ENCODE data around the gene NKX3-2. TPM values are rescaled to one million over a fixed set of nuclear protein-coding genes. Genes with fewer than 3 reads are reported as not detected.
A peak's percentile ranks its signal among the peaks of the same experiment; 100 is the strongest.

The NKX3-2 gene
- total RNA-seq, 1 donor from 2014 or later, result under 0.01 TPM

DNA sequence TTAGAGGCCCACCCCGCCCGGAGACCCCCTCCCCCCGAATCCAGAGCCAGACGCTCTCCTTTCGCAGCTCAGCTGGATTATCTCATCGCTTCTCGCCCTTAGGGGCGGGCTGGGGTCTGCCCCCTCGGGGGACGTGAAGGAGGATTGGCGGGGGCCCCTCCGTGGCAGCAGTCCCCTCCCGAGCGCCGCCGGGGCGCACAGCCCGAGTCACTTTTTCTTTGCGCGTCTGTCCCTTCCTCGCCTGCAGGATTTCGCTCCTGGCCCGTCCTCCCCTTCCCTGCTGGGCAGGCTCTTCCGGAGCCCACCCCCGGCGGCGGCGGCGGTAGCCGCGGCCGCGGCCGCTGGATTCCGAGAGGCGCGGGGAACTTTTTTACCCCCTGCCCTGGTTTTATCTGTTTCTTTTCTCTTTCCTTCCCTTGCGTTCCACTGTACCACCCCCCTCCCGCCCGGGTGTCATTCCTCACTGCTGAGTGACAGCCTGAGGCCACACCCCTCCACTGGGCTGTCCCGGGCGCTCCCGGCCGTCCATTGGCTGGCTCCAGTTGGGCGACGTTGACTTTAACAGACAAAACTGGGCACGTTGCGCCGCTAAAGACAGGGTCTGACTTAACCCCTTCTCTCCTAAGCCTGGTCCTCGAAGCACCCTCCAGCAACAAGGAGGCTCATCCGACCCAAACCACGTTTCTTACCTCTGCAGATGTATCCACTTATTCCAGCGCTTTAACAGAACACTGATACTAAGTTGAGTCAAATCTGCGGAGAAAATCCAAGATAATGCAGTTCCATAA is 492 bp upstream of the NKX3-2 start:
- Histone ChIP-seq H3K4me3 (ENCODE audit: low read depth, low read length) (peak overlapping the region; percentile 55), H3K27me3 (ENCODE audit: control insufficient read depth, insufficient read depth, low read length) (peaks cover 53% of the 10 kb centered on the region), H3K36me3 (ENCODE audit: control insufficient read depth, insufficient read depth, low read length) (no peaks in the 10 kb centered on the region)
- DNase-seq (ENCODE audit: low read depth) (peak; percentile 47), FAIRE-seq (no peak)
- TF ChIP-seq, protein P1, sequence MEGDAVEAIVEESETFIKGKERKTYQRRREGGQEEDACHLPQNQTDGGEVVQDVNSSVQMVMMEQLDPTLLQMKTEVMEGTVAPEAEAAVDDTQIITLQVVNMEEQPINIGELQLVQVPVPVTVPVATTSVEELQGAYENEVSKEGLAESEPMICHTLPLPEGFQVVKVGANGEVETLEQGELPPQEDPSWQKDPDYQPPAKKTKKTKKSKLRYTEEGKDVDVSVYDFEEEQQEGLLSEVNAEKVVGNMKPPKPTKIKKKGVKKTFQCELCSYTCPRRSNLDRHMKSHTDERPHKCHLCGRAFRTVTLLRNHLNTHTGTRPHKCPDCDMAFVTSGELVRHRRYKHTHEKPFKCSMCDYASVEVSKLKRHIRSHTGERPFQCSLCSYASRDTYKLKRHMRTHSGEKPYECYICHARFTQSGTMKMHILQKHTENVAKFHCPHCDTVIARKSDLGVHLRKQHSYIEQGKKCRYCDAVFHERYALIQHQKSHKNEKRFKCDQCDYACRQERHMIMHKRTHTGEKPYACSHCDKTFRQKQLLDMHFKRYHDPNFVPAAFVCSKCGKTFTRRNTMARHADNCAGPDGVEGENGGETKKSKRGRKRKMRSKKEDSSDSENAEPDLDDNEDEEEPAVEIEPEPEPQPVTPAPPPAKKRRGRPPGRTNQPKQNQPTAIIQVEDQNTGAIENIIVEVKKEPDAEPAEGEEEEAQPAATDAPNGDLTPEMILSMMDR (IDR thresholded peaks at IDR 0.05; ENCODE audit: insufficient read depth, low read length, severe bottlenecking), result no peak

DNA sequence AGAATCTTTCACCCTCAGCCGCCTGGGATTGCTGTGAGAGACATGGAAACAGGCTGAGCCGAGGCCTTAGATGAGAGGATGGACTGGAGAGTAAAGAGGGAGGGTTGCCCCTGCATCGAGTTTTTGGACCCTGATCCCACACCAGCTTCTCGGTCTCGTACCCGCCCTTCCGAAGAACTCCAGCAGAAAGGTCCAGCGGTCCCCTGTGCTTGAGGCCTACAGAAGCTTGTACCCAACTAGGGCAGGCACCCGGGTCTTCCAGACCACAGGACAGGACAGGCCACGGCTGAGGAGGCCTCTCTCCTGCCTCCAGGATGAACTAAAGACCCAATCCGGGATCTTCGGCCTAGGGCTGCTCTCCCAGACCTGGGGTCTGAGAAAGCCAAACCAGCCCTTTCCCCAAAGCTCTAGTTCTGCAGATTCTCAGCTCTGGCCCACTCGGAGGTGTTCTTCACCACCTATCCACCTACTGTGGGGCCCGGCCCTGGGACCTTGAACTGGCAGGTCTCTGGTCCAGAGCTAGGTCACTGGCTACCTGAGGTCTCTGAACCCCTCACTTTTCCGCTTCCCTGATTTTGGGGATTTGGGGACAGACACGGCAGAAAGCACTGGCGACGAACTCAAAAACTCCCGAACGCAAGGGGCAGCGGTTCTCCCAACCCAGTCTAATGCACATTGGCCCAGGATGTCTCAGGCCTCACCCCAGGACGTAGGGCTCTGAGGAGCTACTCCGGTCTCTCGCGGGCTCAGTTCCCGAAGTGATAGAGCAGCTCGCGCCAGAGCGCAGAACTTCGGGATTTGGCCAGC is 1.1 kb downstream of the NKX3-2 start:
- TF ChIP-seq, protein P1 (IDR thresholded peaks at IDR 0.05; ENCODE audit: insufficient read depth, low read length, severe bottlenecking), result no peak
- peaks cover 68% of the 10 kb centered on the region for H3K27me3 ChIP-seq (ENCODE audit: control insufficient read depth, insufficient read depth, low read length)
- peak; percentile 28 for FAIRE-seq
- H3K36me3 ChIP-seq (ENCODE audit: control insufficient read depth, insufficient read depth, low read length), result no peaks in the 10 kb centered on the region
- DNase-seq (ENCODE audit: low read depth), result no peak
- H3K4me3 ChIP-seq (ENCODE audit: low read depth, low read length), result no peak overlapping the region

DNA sequence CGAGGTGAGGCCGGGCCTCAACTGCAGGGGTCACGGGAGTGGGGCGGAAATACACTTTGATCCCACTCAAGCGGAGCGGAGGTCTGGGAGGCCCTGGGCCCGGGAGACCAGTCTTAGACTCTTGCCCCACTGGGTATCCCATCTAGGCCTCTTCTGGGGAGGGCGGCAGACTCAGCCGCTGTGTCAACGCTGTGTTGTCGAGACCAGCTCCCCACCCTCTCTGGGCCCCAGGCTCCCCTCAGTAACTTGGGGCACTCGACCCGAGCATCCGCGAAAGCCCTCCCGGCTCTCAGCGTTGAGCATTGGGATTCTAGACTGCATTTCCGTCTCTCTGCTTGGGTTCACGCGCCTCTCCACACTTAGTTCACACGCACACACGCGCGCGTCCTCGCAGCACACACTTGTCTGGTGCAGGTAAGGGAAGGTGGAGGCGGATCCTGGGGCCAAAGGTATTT is 1.7 kb downstream of the NKX3-2 start:
- Histone ChIP-seq H3K36me3 (ENCODE audit: control insufficient read depth, insufficient read depth, low read length) (no peaks in the 10 kb centered on the region), H3K4me3 (ENCODE audit: low read depth, low read length) (no peak overlapping the region), H3K27me3 (ENCODE audit: control insufficient read depth, insufficient read depth, low read length) (peaks cover 72% of the 10 kb centered on the region)
- DNase-seq (ENCODE audit: low read depth), result no peak
- FAIRE-seq, result no peak
- TF ChIP-seq, protein P1 (IDR thresholded peaks at IDR 0.05; ENCODE audit: insufficient read depth, low read length, severe bottlenecking), result no peak

DNA sequence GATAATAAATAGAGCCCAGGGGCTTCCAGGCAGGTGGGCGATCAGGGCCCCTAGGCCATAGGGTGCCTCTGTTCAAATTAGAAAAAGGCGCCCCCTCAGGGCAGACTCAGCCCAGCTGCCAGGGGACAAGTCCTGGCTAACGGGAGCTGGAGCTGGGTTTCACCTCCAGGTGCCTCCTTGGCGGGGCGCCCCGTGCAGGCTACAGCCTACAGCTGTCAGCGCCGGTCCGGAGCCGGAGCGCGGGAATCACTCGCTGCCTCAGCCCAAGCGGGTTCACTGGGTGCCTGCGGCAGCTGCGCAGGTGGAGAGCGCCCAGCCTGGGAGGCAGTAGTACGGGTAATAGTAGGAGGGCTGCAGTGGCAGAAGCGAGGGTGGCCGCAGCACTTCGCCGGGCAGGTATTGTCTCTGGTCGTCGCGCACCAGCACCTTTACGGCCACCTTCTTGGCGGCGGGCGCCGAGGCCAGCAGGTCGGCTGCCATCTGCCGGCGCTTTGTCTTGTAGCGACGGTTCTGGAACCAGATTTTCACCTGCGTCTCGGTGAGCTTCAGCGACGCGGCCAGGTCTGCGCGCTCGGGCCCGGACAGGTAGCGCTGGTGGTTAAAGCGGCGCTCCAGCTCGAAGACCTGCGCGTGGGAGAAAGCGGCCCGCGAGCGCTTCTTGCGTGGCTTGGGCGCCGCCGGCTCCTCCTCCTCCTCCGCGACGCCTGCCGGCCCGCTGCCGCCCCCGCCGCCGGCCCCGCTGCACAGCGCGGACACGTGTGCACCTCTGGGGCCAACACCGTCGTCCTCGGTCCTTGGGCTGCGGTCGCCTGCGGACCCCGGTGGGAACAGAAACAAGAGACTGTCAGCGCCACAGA is 2.4 kb downstream of the NKX3-2 start:
- Histone ChIP-seq H3K27me3 (ENCODE audit: control insufficient read depth, insufficient read depth, low read length) (peaks cover 73% of the 10 kb centered on the region), H3K4me3 (ENCODE audit: low read depth, low read length) (peak overlapping the region; percentile 11), H3K36me3 (ENCODE audit: control insufficient read depth, insufficient read depth, low read length) (no peaks in the 10 kb centered on the region)
- FAIRE-seq, result no peak
- TF ChIP-seq, protein P1 (IDR thresholded peaks at IDR 0.05; ENCODE audit: insufficient read depth, low read length, severe bottlenecking), result peak; percentile 69
- peak; percentile 25 for DNase-seq (ENCODE audit: low read depth)

DNA sequence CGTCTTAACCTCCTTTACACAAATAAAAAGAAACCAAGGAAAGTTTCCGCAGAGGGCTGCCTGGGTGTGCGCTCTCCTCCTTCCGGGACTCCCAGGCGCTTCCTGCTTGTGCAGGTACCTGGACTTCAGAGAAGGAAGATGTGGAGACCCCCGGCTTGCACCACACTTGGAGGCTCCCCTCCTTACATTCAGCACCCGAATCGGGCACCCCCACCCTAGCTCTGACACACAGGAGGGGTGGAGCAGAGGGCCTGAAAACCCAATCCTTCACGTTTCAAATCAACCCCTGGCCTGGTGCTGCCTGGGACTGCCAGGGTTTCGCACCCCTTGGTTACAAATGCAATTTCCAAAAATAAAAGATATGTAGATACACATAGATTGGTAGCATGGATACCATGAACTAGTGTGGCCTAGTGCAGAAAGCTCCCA is 3.1 kb downstream of the NKX3-2 start:
- FAIRE-seq (no peak), DNase-seq (ENCODE audit: low read depth) (no peak)
- no peaks in the 10 kb centered on the region for H3K36me3 ChIP-seq (ENCODE audit: control insufficient read depth, insufficient read depth, low read length)
- no peak overlapping the region for H3K4me3 ChIP-seq (ENCODE audit: low read depth, low read length)
- peaks cover 72% of the 10 kb centered on the region for H3K27me3 ChIP-seq (ENCODE audit: control insufficient read depth, insufficient read depth, low read length)
- TF ChIP-seq, protein P1 (IDR thresholded peaks at IDR 0.05; ENCODE audit: insufficient read depth, low read length, severe bottlenecking), result no peak

All from bronchial epithelial cell (primary cell).